HEK293 (cell line): ENCODE measurements around the gene ABAT.

ENCODE experiments used
- CTCF ChIA-PET: fragments of 350-600 bp; formaldehyde crosslinking; extraction: SDS; loops from one replicate; lab custom pipeline; 2021; ENCODE audit warnings: antibody characterized with exemption; lab: Yijun Ruan, JAX
- POLR2A ChIA-PET: fragments of 300-600 bp; formaldehyde crosslinking; extraction: SDS; loops from one replicate; lab custom pipeline; 2020; ENCODE audit warnings: antibody characterized with exemption, inconsistent platforms; lab: Yijun Ruan, JAX
- H3K27ac ChIP-seq: fragments of 200-500 bp; sonication (Bioruptor generic); 2 replicates; pipeline ENCODE4 v1.5.1; 2014; ENCODE audit warnings: low read depth, low read length, control low read depth, inconsistent platforms; ENCODE audit errors: extremely low read depth
- H3K36me3 ChIP-seq, 2 experiments: fragments of 200-500 bp in 1 of 2; sonication (Bioruptor generic) in 1 of 2; 1 replicate in 1 of 2; 2 replicates in 1 of 2; pipeline ENCODE4 v1.5.1; 2014 to 2017; ENCODE audit warnings: inconsistent platforms in 2 of 2, low read length in 2 of 2; ENCODE audit not compliant: control insufficient read depth in 2 of 2, insufficient read depth in 1 of 2
- H3K4me1 ChIP-seq: fragments of 200-500 bp; sonication (Bioruptor generic); 2 replicates; pipeline ENCODE4 v1.5.1; 2014; ENCODE audit warnings: mild to moderate bottlenecking, low read length, inconsistent platforms; ENCODE audit not compliant: control insufficient read depth, insufficient read depth
- H3K4me3 ChIP-seq: 2 replicates; pipeline ENCODE4 v1.5.1; 2011; ENCODE audit warnings: low read depth, mild to moderate bottlenecking, control low read depth, low read length, moderate library complexity
- H3K9me3 ChIP-seq: fragments of 200-500 bp; sonication (Bioruptor generic); 2 replicates; pipeline ENCODE4 v1.5.1; 2014; ENCODE audit warnings: low read depth, low read length, inconsistent platforms; ENCODE audit not compliant: control insufficient read depth, insufficient read depth
- BCL11B ChIP-seq: fragments of 450-650 bp; formaldehyde crosslinking; IDR thresholded peaks from 2 replicates; pipeline ENCODE4 v1.5.1; 2016; ENCODE audit warnings: low read depth, missing biosample characterization, missing genetic modification characterization
- FEZF1 ChIP-seq: fragments of 450-650 bp; formaldehyde crosslinking; IDR thresholded peaks from 2 replicates; pipeline ENCODE4 v1.5.1; 2016; ENCODE audit warnings: missing biosample characterization, missing genetic modification characterization
- GLIS2 ChIP-seq: fragments of 450-650 bp; formaldehyde crosslinking; IDR thresholded peaks from 2 replicates; pipeline ENCODE4 v1.5.1; 2016; ENCODE audit warnings: missing biosample characterization, missing genetic modification characterization
- HOXD13 ChIP-seq: sonication (generic); formaldehyde crosslinking; IDR thresholded peaks from 2 replicates; pipeline ENCODE4 v1.8.0; 2022; ENCODE audit warnings: missing genetic modification reagents, borderline replicate concordance
- KLF17 ChIP-seq: fragments of 450-650 bp; formaldehyde crosslinking; IDR thresholded peaks from 2 replicates; pipeline ENCODE4 v1.5.1; 2016; ENCODE audit warnings: missing biosample characterization, missing genetic modification characterization
- PRDM4 ChIP-seq: fragments of 450-650 bp; formaldehyde crosslinking; IDR thresholded peaks from 2 replicates; pipeline ENCODE4 v1.5.1; 2017; ENCODE audit warnings: missing biosample characterization, missing genetic modification characterization
- REPIN1 ChIP-seq: fragments of 450-650 bp; formaldehyde crosslinking; IDR thresholded peaks from 2 replicates; pipeline ENCODE4 v1.5.1; 2017; ENCODE audit warnings: missing biosample characterization, missing genetic modification characterization, low read depth
- SALL2 ChIP-seq: fragments of 450-650 bp; formaldehyde crosslinking; IDR thresholded peaks from 2 replicates; pipeline ENCODE4 v1.5.0; 2017; ENCODE audit warnings: missing biosample characterization, mild to moderate bottlenecking, missing genetic modification characterization, borderline replicate concordance
- SCRT2 ChIP-seq: fragments of 450-650 bp; formaldehyde crosslinking; IDR thresholded peaks from 2 replicates; pipeline ENCODE4 v1.5.1; 2016; ENCODE audit warnings: missing biosample characterization, missing genetic modification characterization
- ZBTB1 ChIP-seq: fragments of 450-650 bp; formaldehyde crosslinking; IDR thresholded peaks from 2 replicates; pipeline ENCODE4 v1.5.1; 2016; ENCODE audit warnings: missing biosample characterization, missing genetic modification characterization
- ZBTB8A ChIP-seq: fragments of 450-650 bp; formaldehyde crosslinking; IDR thresholded peaks from 2 replicates; pipeline ENCODE4 v1.5.1; 2016; ENCODE audit warnings: missing biosample characterization, missing genetic modification characterization
- ZFHX2 ChIP-seq: fragments of 450-650 bp; formaldehyde crosslinking; conservative IDR thresholded peaks from 2 replicates; pipeline ENCODE4 v1.5.1; 2016; ENCODE audit warnings: missing biosample characterization, missing genetic modification characterization
- ZFP69B ChIP-seq: fragments of 450-650 bp; formaldehyde crosslinking; IDR thresholded peaks from 2 replicates; pipeline ENCODE4 v1.5.1; 2016; ENCODE audit warnings: missing biosample characterization, missing genetic modification characterization
- ZNF112 ChIP-seq: fragments of 450-650 bp; formaldehyde crosslinking; IDR thresholded peaks from 2 replicates; pipeline ENCODE4 v1.5.0; 2017; ENCODE audit warnings: missing biosample characterization, missing genetic modification characterization
- ZNF121 ChIP-seq: fragments of 450-650 bp; formaldehyde crosslinking; IDR thresholded peaks from 2 replicates; pipeline ENCODE4 v1.5.1; 2016; ENCODE audit warnings: missing biosample characterization, missing genetic modification characterization
- ZNF214 ChIP-seq: fragments of 450-650 bp; formaldehyde crosslinking; IDR thresholded peaks from 2 replicates; pipeline ENCODE4 v1.5.1; 2017; ENCODE audit warnings: missing biosample characterization, mild to moderate bottlenecking, missing genetic modification characterization, borderline replicate concordance
- ZNF292 ChIP-seq: fragments of 450-650 bp; formaldehyde crosslinking; IDR thresholded peaks from 2 replicates; pipeline ENCODE4 v1.5.1; 2016; ENCODE audit warnings: low read depth, missing biosample characterization, missing genetic modification characterization, borderline replicate concordance
- ZNF423 ChIP-seq: fragments of 450-650 bp; formaldehyde crosslinking; IDR thresholded peaks from 2 replicates; pipeline ENCODE4 v1.5.1; 2016; ENCODE audit warnings: missing biosample characterization, missing genetic modification characterization
- ZNF449 ChIP-seq: fragments of 450-650 bp; formaldehyde crosslinking; IDR thresholded peaks from 2 replicates; pipeline ENCODE4 v1.5.1; 2017; ENCODE audit warnings: missing biosample characterization, mild to moderate bottlenecking, missing genetic modification characterization, moderate library complexity
- ZNF514 ChIP-seq: fragments of 450-650 bp; formaldehyde crosslinking; IDR thresholded peaks from 2 replicates; pipeline ENCODE4 v1.5.1; 2016; ENCODE audit warnings: missing biosample characterization, missing genetic modification characterization
- ZNF654 ChIP-seq: fragments of 450-650 bp; formaldehyde crosslinking; IDR thresholded peaks from 2 replicates; pipeline ENCODE4 v1.5.1; 2016; ENCODE audit warnings: low read depth, missing biosample characterization, missing genetic modification characterization
- ZNF701 ChIP-seq: fragments of 450-650 bp; formaldehyde crosslinking; IDR thresholded peaks from 2 replicates; pipeline ENCODE4 v1.5.1; 2016; ENCODE audit warnings: missing biosample characterization, missing genetic modification characterization
- ZNF704 ChIP-seq: fragments of 450-650 bp; formaldehyde crosslinking; IDR thresholded peaks from 2 replicates; pipeline ENCODE4 v1.5.1; 2016; ENCODE audit warnings: missing biosample characterization, missing genetic modification characterization
- TF ChIP-seq, protein P1 (sequence below): fragments of 450-650 bp; formaldehyde crosslinking; IDR thresholded peaks from 2 replicates; pipeline ENCODE4 v1.5.1; 2016; ENCODE audit warnings: missing biosample characterization, missing genetic modification characterization

ABAT gene

GRCh38 chr16:8656376-8656775, 18.0 kb upstream of the ABAT start:
- POLR2A ChIA-PET, result no interaction called here

DNA sequence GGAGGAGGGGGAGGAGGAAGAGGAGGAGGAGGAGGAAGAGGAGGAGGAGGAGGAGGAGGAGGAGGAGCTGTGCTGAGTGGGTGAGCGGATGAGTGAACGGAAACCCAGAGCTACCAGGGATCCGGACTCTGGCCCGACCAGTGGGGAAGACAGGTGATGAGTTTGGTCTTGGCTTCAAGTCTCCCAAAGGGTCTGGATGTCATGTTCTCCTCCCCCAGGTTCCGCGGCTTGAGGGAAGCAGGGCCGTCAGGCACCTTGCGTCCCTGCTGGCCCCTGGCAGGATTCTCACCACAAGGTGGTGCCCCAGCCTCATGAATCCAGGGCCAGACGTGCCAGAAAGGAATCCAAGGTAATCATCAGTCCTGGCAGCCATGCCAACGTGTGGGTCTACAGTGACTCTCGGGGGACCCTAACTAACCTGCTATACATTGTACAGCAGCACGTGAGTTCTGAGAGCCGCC, 13.5 kb upstream of the ABAT start:
- POLR2A ChIA-PET, result no interaction called here
- H3K4me3 ChIP-seq, result no peak overlapping the region
- H3K9me3 ChIP-seq, result no peaks in the 10 kb centered on the region
- no peak overlapping the region for H3K27ac ChIP-seq
- H3K4me1 ChIP-seq, result no peaks in the 10 kb centered on the region
- CTCF ChIA-PET, result interaction anchor here (0.6 to 3.5 kb wide), 22 partner anchors 8 to 1979 kb away, joined by 3 to 28 read pairs (median 4); no protein-coding TSS in a partner anchor
- H3K36me3 ChIP-seq, result no peaks in the 10 kb centered on the region
- no peak for TF ChIP-seq ZBTB1 (tag by site-specific recombination)
- TF ChIP-seq, protein P1, sequence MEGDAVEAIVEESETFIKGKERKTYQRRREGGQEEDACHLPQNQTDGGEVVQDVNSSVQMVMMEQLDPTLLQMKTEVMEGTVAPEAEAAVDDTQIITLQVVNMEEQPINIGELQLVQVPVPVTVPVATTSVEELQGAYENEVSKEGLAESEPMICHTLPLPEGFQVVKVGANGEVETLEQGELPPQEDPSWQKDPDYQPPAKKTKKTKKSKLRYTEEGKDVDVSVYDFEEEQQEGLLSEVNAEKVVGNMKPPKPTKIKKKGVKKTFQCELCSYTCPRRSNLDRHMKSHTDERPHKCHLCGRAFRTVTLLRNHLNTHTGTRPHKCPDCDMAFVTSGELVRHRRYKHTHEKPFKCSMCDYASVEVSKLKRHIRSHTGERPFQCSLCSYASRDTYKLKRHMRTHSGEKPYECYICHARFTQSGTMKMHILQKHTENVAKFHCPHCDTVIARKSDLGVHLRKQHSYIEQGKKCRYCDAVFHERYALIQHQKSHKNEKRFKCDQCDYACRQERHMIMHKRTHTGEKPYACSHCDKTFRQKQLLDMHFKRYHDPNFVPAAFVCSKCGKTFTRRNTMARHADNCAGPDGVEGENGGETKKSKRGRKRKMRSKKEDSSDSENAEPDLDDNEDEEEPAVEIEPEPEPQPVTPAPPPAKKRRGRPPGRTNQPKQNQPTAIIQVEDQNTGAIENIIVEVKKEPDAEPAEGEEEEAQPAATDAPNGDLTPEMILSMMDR (tag by site-specific recombination), result peak; percentile 90
- TF ChIP-seq PRDM4 (tag by site-specific recombination), result no peak
- TF ChIP-seq ZNF423 (tag by site-specific recombination), result no peak
- no peak for TF ChIP-seq ZNF449 (tag by site-specific recombination)
- peak; percentile 95 for TF ChIP-seq ZNF654 (tag by site-specific recombination)
- no peak for TF ChIP-seq ZNF121 (tag by site-specific recombination)
- no peak for TF ChIP-seq KLF17 (tag by site-specific recombination)
- no peak for TF ChIP-seq ZBTB8A (tag by site-specific recombination)
- 0 out of 2 replicates have a peak, but pooled peaks have one; percentile 38 for TF ChIP-seq REPIN1 (tag by site-specific recombination)
- TF ChIP-seq HOXD13 (CRISPR knock-in tag), result no peak
- TF ChIP-seq ZNF214, result no peak
- no peak for TF ChIP-seq ZNF701 (tag by site-specific recombination)
- TF ChIP-seq ZNF292 (tag by site-specific recombination), result no peak
- no peak for TF ChIP-seq BCL11B (tag by site-specific recombination)
- TF ChIP-seq FEZF1, result no peak
- TF ChIP-seq ZNF514 (tag by site-specific recombination), result no peak
- TF ChIP-seq ZFHX2, result peak; percentile 27; the same call in 1 of the 2 replicates
- TF ChIP-seq SCRT2, result no peak
- no peak for TF ChIP-seq ZFP69B (tag by site-specific recombination)
- TF ChIP-seq SALL2 (tag by site-specific recombination), result no peak
- no peak for TF ChIP-seq GLIS2 (tag by site-specific recombination)

More at GRCh38 chr16:8656376-8656775, 18.0 kb upstream of the ABAT start:
- Histone ChIP-seq H3K36me3 (no peaks in the 10 kb centered on the region), H3K27ac (no peak overlapping the region), H3K4me1 (no peaks in the 10 kb centered on the region), H3K4me3 (no peak overlapping the region), H3K9me3 (no peaks in the 10 kb centered on the region)
- CTCF ChIA-PET, result interaction anchor here (0.6 to 2.9 kb wide), 5 partner anchors 10 to 144 kb away, joined by 3 to 9 read pairs (median 8); no protein-coding TSS in a partner anchor
- TF ChIP-seq KLF17 (tag by site-specific recombination), result no peak
- TF ChIP-seq ZNF704 (tag by site-specific recombination), result no peak
- no peak for TF ChIP-seq ZNF112 (tag by site-specific recombination)
